Tibial nerve (tissue), 3 donors: ENCODE data around the gene CAV1.

Experiments used
- CTCF ChIP-seq, 5 experiments: fragments of 200-600 bp in 3 of 5; fragments of 450-650 bp in 2 of 5; sonication (generic) in 3 of 5; IDR thresholded peaks; one replicate each; pipeline ENCODE4 v1.5.1; 2016 to 2019; ENCODE audit warnings: antibody characterized with exemption in 5 of 5, mild to moderate bottlenecking in 3 of 5, moderate library complexity in 2 of 5
- POLR2A ChIP-seq, 2 donors: fragments of 450-650 bp; IDR thresholded peaks; one replicate each; pipeline ENCODE4 v1.6.1; 2017; ENCODE audit warnings: antibody characterized with exemption in 2 of 2, mild to moderate bottlenecking in 2 of 2, moderate library complexity in 2 of 2

GRCh38 chr7:116576350-116577319, 51.8 kb downstream of the CAV1 start:
- TF ChIP-seq CTCF (IDR thresholded peaks at IDR 0.05): no peak
- TF ChIP-seq POLR2A (IDR thresholded peaks at IDR 0.05): no peak
